Astrocyte of the cerebellum (primary cell): ENCODE measurements around the gene ZCCHC7.

Source experiments
- DNase-seq: peaks from one replicate; pipeline ENCODE4 v3.0.0-alpha.2; 2011; ENCODE audit warnings: low read depth
- H3K4me3 ChIP-seq: 2 replicates; pipeline ENCODE4 v1.5.1; 2011; ENCODE audit warnings: mild to moderate bottlenecking, low read depth, low read length, moderate library complexity
- CTCF ChIP-seq: IDR thresholded peaks from 2 replicates; pipeline ENCODE4 v1.5.1; 2012; ENCODE audit warnings: low read length, low read depth, moderate library complexity, mild to moderate bottlenecking; ENCODE audit errors: missing control alignments
- in situ Hi-C: cut with HindIII; loops from 2 replicates; pipeline ENCODE4 v1.10.0; 2017; ENCODE audit warnings: low sequenced_read_pairs

Gene ZCCHC7

GRCh38 chr9:37212435-37212834 is 92.1 kb downstream of the ZCCHC7 start:
- H3K4me3 ChIP-seq: no peak overlapping the region
- in situ Hi-C loops: no loop called here
- no peak for TF ChIP-seq CTCF
- no peak for DNase-seq

DNA sequence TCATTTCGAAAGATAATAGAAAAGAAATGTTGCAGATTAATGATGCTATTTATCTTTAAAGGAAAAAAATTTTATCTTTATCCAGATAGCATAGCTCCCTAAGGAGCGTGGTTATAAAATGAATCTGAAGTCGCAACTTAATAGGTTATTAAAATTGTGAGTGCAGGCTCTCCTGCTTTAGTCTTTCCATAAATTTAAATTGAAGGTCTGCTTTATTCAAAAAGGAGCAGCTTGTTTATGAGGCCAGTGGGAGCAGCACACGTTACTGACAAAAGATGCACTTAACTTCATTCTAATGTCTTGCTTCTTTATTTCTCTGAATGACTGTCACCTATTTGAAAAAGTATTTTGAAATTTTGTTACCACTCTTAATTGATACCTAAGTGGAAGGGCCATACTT is 95.0 kb downstream of the ZCCHC7 start:
- no peak for TF ChIP-seq CTCF
- in situ Hi-C loops: no loop called here

DNA sequence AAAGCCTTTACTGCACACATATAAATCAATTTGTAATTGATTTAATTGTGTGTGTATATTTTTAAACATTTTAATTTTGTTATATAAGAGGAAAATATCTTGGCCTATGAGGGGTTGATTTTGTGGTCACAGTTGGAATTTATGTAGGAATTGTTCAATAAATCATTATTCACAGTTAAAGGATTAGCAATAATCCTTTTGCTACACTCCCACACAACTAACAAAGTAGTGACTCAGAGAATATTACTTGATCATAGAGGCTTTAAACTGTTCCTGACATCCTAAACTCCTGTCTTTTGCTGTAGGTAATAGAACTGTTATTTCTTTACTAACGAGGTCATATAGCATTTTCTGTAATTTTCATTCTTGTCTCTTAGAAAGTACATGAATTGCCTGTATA is 95.5 kb downstream of the ZCCHC7 start:
- no peak for DNase-seq
- no peak overlapping the region for H3K4me3 ChIP-seq
- in situ Hi-C loops: no loop called here
- no peak for TF ChIP-seq CTCF

More for the DNA sequence above, 95.0 kb downstream of the ZCCHC7 start:
- DNase-seq: no peak
- H3K4me3 ChIP-seq: no peak overlapping the region

DNA sequence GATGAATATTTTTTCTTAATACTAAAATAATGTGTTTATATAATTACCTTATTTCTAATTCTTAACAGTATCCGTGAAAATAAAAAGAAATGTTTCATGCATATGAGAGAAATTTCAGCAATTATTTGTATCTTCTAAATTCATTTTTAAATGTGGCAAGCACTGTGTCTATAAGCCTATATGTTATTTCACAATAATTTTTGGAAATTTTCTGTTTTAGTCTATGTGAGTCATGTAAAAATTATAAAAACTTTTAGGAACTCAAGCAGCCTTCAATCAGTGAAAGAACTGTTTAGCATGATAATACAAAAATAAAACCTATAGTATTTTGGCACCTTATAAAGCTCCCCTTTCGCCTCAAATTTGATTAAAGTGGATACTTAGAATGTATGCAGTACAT is 96.8 kb downstream of the ZCCHC7 start:
- DNase-seq: no peak
- in situ Hi-C loops: no loop called here
- TF ChIP-seq CTCF: no peak
- no peak overlapping the region for H3K4me3 ChIP-seq

GRCh38 chr9:37218800-37219425 is 98.5 kb downstream of the ZCCHC7 start:
- TF ChIP-seq CTCF: no peak

DNA sequence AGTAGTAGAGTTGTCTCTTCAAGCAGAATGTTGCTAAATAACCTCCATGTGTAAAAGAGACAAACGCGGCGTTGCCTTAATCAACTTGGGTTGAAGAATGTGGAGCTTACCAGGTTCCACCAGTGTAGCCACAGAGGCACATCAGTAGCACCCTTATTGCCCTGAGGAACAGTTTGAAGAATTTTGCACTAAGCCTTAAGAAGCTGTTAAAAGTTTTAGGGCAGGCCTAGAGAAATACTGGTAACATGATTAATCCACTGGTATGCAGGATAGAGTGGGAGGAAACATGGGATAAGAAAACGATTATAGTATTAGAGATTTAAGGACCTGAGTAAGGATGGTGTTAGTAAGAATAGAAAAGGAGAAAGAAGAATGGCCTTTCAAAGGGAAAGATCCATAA is 100.6 kb downstream of the ZCCHC7 start:
- no peak for DNase-seq
- no peak overlapping the region for H3K4me3 ChIP-seq
- in situ Hi-C loops: no loop called here
- no peak for TF ChIP-seq CTCF

More at GRCh38 chr9:37218800-37219425, 98.5 kb downstream of the ZCCHC7 start:
- no peak overlapping the region for H3K4me3 ChIP-seq
- DNase-seq: peak; percentile 15
- in situ Hi-C loops: no loop called here

GRCh38 chr9:37221489-37222106 is 101.2 kb downstream of the ZCCHC7 start:
- in situ Hi-C loops: no loop called here
- no peak for TF ChIP-seq CTCF
- H3K4me3 ChIP-seq: no peak overlapping the region
- no peak for DNase-seq
